PC-9 (cell line): ENCODE data around the gene MSANTD2.

Experiments used
- CTCF ChIP-seq: fragments of 200-600 bp; sonication (generic); conservative IDR thresholded peaks from 2 replicates; pipeline ENCODE4 v1.6.1; 2017; ENCODE audit warnings: mixed run types, antibody characterized with exemption, mild to moderate bottlenecking, moderate library complexity
- EZH2 ChIP-seq: fragments of 200-600 bp; sonication (generic); IDR thresholded peaks from 2 replicates; pipeline ENCODE4 v1.8.0; 2017; ENCODE audit warnings: antibody characterized with exemption, low read depth

- TF ChIP-seq CTCF = no peak
- TF ChIP-seq EZH2 = no peak
These were observed 11.7 kb downstream of the MSANTD2 start for GRCh38 chr11:124788521-124788920.
